Dendritic cell treated with granulocyte-macrophage colony-stimulating factor and Interleukin-4, amounts not matched to agents 40 ng/mL and 50 ng/mL, for 4 days (primary cell): Measurements from ENCODE around the gene BRD3OS.

Experiments
- H3K27ac Mint-ChIP-seq: one replicate; pipeline ENCODE4 v1.8.0; 2022; ENCODE audit warnings: mild to moderate bottlenecking, mixed read lengths
- H3K27me3 Mint-ChIP-seq: one replicate; pipeline ENCODE4 v1.8.0; 2022; ENCODE audit warnings: mild to moderate bottlenecking, mixed read lengths
- H3K36me3 Mint-ChIP-seq: one replicate; pipeline ENCODE4 v1.8.0; 2022; ENCODE audit warnings: low read depth, mixed read lengths
- H3K4me1 Mint-ChIP-seq: one replicate; pipeline ENCODE4 v1.8.0; 2022; ENCODE audit warnings: low read depth, mixed read lengths
- H3K4me3 Mint-ChIP-seq: one replicate; pipeline ENCODE4 v1.8.0; 2022; ENCODE audit warnings: mild to moderate bottlenecking, moderate library complexity, mixed read lengths
- H3K9me3 Mint-ChIP-seq: one replicate; pipeline ENCODE4 v1.8.0; 2022; ENCODE audit warnings: mixed read lengths
- intact Hi-C: fragments of 100-400 bp; cut with micrococcal nuclease; formaldehyde crosslinking; loops from one replicate; pipeline ENCODE4 v1.15.0; 2022

Gene BRD3OS

GRCh38 chr9:134024828-134025605 is at the start of gene BRD3OS:
Gene BRD3OS (plus strand): TSS chr9:134025481. CDS start chr9:134026748, 1,267 bp downstream.
- Mint-ChIP-seq H3K4me3 (peak within 1 kb of the TSS; percentile 78), H3K36me3 (peaks cover 20% of the 10 kb centered on the region), H3K27ac (peak within 1 kb of the TSS; percentile 69), H3K4me1 (peaks cover 17% of the 10 kb centered on the region), H3K9me3 (no peaks in the 10 kb centered on the region), H3K27me3 (no peaks in the 10 kb centered on the region)
- intact Hi-C loops: loop anchor here (2.0 kb wide), 1 partner anchor 44 kb away; the partner anchor contains the start of gene BRD3

GRCh38 chr9:133975511-133975910 is 49.8 kb upstream of the BRD3OS start:
- no peak overlapping the region for H3K4me3 Mint-ChIP-seq
- no peaks in the 10 kb centered on the region for H3K9me3 Mint-ChIP-seq
- H3K4me1 Mint-ChIP-seq: peaks cover 50% of the 10 kb centered on the region
- peaks cover 17% of the 10 kb centered on the region for H3K36me3 Mint-ChIP-seq
- H3K27me3 Mint-ChIP-seq: peaks cover 8% of the 10 kb centered on the region
- H3K27ac Mint-ChIP-seq: no peak overlapping the region
- intact Hi-C loops: no loop called here

GRCh38 chr9:133976191-133976861 is 49.0 kb upstream of the BRD3OS start:
- Mint-ChIP-seq H3K9me3 (no peaks in the 10 kb centered on the region), H3K27me3 (peaks cover 13% of the 10 kb centered on the region), H3K27ac (no peak overlapping the region), H3K4me3 (no peak overlapping the region), H3K36me3 (peaks cover 22% of the 10 kb centered on the region), H3K4me1 (peaks cover 58% of the 10 kb centered on the region)
- intact Hi-C loops: no loop called here

- no peaks in the 10 kb centered on the region for H3K9me3 Mint-ChIP-seq
- peaks cover 24% of the 10 kb centered on the region for H3K36me3 Mint-ChIP-seq
- H3K4me1 Mint-ChIP-seq: peaks cover 57% of the 10 kb centered on the region
- no peak overlapping the region for H3K27ac Mint-ChIP-seq
- no peak overlapping the region for H3K4me3 Mint-ChIP-seq
- peaks cover 13% of the 10 kb centered on the region for H3K27me3 Mint-ChIP-seq
- intact Hi-C loops: no loop called here
Observed at GRCh38 chr9:133976887-133977286, 48.4 kb upstream of the BRD3OS start.

- no peaks in the 10 kb centered on the region for H3K9me3 Mint-ChIP-seq
- H3K4me3 Mint-ChIP-seq: no peak overlapping the region
- H3K36me3 Mint-ChIP-seq: peaks cover 24% of the 10 kb centered on the region
- H3K27me3 Mint-ChIP-seq: peaks cover 13% of the 10 kb centered on the region
- H3K27ac Mint-ChIP-seq: no peak overlapping the region
- peaks cover 49% of the 10 kb centered on the region for H3K4me1 Mint-ChIP-seq
- intact Hi-C loops: no loop called here
Observed at GRCh38 chr9:133977421-133978201, 47.7 kb upstream of the BRD3OS start.

GRCh38 chr9:133978226-133978898 is 46.9 kb upstream of the BRD3OS start:
- H3K36me3 Mint-ChIP-seq: peaks cover 24% of the 10 kb centered on the region
- H3K4me1 Mint-ChIP-seq: peaks cover 42% of the 10 kb centered on the region
- no peaks in the 10 kb centered on the region for H3K9me3 Mint-ChIP-seq
- H3K4me3 Mint-ChIP-seq: no peak overlapping the region
- H3K27ac Mint-ChIP-seq: no peak overlapping the region
- peaks cover 13% of the 10 kb centered on the region for H3K27me3 Mint-ChIP-seq
- intact Hi-C loops: no loop called here

- Mint-ChIP-seq H3K27ac (no peak overlapping the region), H3K36me3 (peaks cover 24% of the 10 kb centered on the region), H3K9me3 (no peaks in the 10 kb centered on the region), H3K4me1 (peaks cover 37% of the 10 kb centered on the region), H3K4me3 (no peak overlapping the region), H3K27me3 (peaks cover 13% of the 10 kb centered on the region)
- intact Hi-C loops: no loop called here
Observed at GRCh38 chr9:133978899-133979272, 46.4 kb upstream of the BRD3OS start.

GRCh38 chr9:133979273-133979920 is 45.9 kb upstream of the BRD3OS start:
- peaks cover 24% of the 10 kb centered on the region for H3K36me3 Mint-ChIP-seq
- intact Hi-C loops: no loop called here
- peak overlapping the region; percentile 26 for H3K27ac Mint-ChIP-seq
- peaks cover 13% of the 10 kb centered on the region for H3K27me3 Mint-ChIP-seq
- no peaks in the 10 kb centered on the region for H3K9me3 Mint-ChIP-seq
- peaks cover 33% of the 10 kb centered on the region for H3K4me1 Mint-ChIP-seq
- H3K4me3 Mint-ChIP-seq: no peak overlapping the region

GRCh38 chr9:133979921-133980863 is 45.1 kb upstream of the BRD3OS start:
- H3K4me3 Mint-ChIP-seq: no peak overlapping the region
- H3K27me3 Mint-ChIP-seq: peaks cover 13% of the 10 kb centered on the region
- H3K27ac Mint-ChIP-seq: peak overlapping the region; percentile 26
- H3K4me1 Mint-ChIP-seq: peaks cover 25% of the 10 kb centered on the region
- peaks cover 24% of the 10 kb centered on the region for H3K36me3 Mint-ChIP-seq
- no peaks in the 10 kb centered on the region for H3K9me3 Mint-ChIP-seq
- intact Hi-C loops: no loop called here

- Mint-ChIP-seq H3K9me3 (no peaks in the 10 kb centered on the region), H3K27ac (no peak overlapping the region), H3K4me3 (no peak overlapping the region), H3K4me1 (peaks cover 32% of the 10 kb centered on the region), H3K36me3 (peaks cover 24% of the 10 kb centered on the region), H3K27me3 (peaks cover 13% of the 10 kb centered on the region)
- intact Hi-C loops: no loop called here
Observed at GRCh38 chr9:133980864-133981588, 44.3 kb upstream of the BRD3OS start.

GRCh38 chr9:133981589-133981957 is 43.7 kb upstream of the BRD3OS start:
- Mint-ChIP-seq H3K27me3 (peaks cover 13% of the 10 kb centered on the region), H3K9me3 (no peaks in the 10 kb centered on the region), H3K4me3 (no peak overlapping the region), H3K36me3 (peaks cover 24% of the 10 kb centered on the region), H3K27ac (no peak overlapping the region), H3K4me1 (peaks cover 38% of the 10 kb centered on the region)
- intact Hi-C loops: no loop called here
